ENCODE data around the gene RETSAT. TPM values are rescaled to one million over a fixed set of nuclear protein-coding genes. Genes with fewer than 3 reads are reported as not detected.

The RETSAT gene
- total and polyA plus RNA-seq, 2 of the 13 experiments (the other 11 are each of a cell fraction or from before 2014, with no cell fraction given), result 46.7 to 61.0 TPM

DNA sequence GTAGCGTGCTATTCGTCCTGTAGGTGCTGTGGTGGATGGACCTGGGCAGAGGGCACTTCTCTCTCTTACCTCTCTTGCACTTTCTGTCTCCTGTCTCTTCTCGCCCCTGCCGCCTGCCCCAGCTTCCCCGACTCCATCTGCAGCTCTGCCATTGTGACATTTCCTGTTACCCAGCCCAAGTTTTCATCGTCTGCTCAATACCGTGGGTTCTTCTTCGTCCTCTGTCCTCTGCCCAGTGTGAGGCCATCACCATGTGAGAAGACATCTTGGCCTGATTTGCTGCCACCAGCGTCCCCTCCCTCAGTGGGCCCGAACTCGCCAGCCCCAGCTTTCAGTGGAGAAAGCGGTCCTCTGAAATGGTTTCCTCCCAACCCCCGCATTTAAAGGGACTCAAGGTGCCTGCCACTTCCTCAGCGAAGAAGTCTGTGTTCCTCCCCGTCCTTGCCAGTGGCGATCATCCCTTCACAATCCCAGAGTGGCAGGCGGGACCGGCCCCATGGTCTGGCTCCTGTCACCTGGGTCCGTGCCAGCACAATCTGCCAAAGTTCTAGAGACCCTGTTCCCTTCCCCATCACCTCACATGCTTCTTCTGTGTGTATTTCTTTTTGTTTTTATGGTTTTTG, 44.5 kb downstream of the RETSAT start (continued):
- TF ChIP-seq ZNF839 (CRISPR knock-in tag; IDR thresholded peaks at IDR 0.05; ENCODE audit: borderline replicate concordance) (no peak), ZNF589 (CRISPR knock-in tag; conservative IDR thresholded peaks at IDR 0.05) (no peak), PRMT3 (CRISPR knock-in tag; IDR thresholded peaks at IDR 0.05; ENCODE audit: borderline replicate concordance, low read depth) (no peak), PHF5A (CRISPR knock-in tag; IDR thresholded peaks at IDR 0.05; ENCODE audit: low read depth, unreplicated experiment) (no peak), JUND (CRISPR knock-in tag; IDR thresholded peaks at IDR 0.05) (no peak), ZNF644 (CRISPR knock-in tag; IDR thresholded peaks at IDR 0.05; ENCODE audit: low read depth) (no peak), NRL (CRISPR knock-in tag; IDR thresholded peaks at IDR 0.05; ENCODE audit: borderline replicate concordance) (0 out of 2 replicates have a peak, but pooled peaks have one; percentile 52), SNRNP70 (IDR thresholded peaks at IDR 0.05; ENCODE audit: low read depth, low read length) (no peak), KLF16 (CRISPR knock-in tag; IDR thresholded peaks at IDR 0.05) (no peak), ISX (CRISPR knock-in tag; conservative IDR thresholded peaks at IDR 0.05) (no peak), HMGA1 (CRISPR knock-in tag; conservative IDR thresholded peaks at IDR 0.05) (no peak), MYC (CRISPR knock-in tag; IDR thresholded peaks at IDR 0.05; ENCODE audit: borderline replicate concordance) (no peak), TBX3 (IDR thresholded peaks at IDR 0.05; ENCODE audit: borderline replicate concordance) (no peak), MIXL1 (CRISPR knock-in tag; IDR thresholded peaks at IDR 0.05) (no peak), ZNF121 (CRISPR knock-in tag; IDR thresholded peaks at IDR 0.05) (no peak), SATB2 (CRISPR knock-in tag; IDR thresholded peaks at IDR 0.05) (no peak), CENPT (CRISPR knock-in tag; IDR thresholded peaks at IDR 0.05; ENCODE audit: low read depth) (no peak), KLF12 (CRISPR knock-in tag; IDR thresholded peaks at IDR 0.05; ENCODE audit: borderline replicate concordance) (no peak), KAT8 (CRISPR knock-in tag; IDR thresholded peaks at IDR 0.05) (no peak), PAF1 (CRISPR knock-in tag; IDR thresholded peaks at IDR 0.05) (peak; percentile 29; the same call in 1 of the 2 replicates), SIN3A (IDR thresholded peaks at IDR 0.05; ENCODE audit: borderline replicate concordance, low read depth, low read length) (no peak), ZNF350 (CRISPR knock-in tag; IDR thresholded peaks at IDR 0.05; ENCODE audit: borderline replicate concordance, low read depth) (no peak), NCOA5 (CRISPR knock-in tag; IDR thresholded peaks at IDR 0.05) (no peak), KLF6 (CRISPR knock-in tag; IDR thresholded peaks at IDR 0.05) (no peak), HOXA5 (CRISPR knock-in tag; IDR thresholded peaks at IDR 0.05) (no peak), CC2D1A (CRISPR knock-in tag; IDR thresholded peaks at IDR 0.05) (no peak)
- TF ChIP-seq, protein P1, sequence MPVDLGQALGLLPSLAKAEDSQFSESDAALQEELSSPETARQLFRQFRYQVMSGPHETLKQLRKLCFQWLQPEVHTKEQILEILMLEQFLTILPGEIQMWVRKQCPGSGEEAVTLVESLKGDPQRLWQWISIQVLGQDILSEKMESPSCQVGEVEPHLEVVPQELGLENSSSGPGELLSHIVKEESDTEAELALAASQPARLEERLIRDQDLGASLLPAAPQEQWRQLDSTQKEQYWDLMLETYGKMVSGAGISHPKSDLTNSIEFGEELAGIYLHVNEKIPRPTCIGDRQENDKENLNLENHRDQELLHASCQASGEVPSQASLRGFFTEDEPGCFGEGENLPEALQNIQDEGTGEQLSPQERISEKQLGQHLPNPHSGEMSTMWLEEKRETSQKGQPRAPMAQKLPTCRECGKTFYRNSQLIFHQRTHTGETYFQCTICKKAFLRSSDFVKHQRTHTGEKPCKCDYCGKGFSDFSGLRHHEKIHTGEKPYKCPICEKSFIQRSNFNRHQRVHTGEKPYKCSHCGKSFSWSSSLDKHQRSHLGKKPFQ (CRISPR knock-in tag; IDR thresholded peaks at IDR 0.05; ENCODE audit: insufficient replicate concordance), result no peak
- TF ChIP-seq, protein P2, sequence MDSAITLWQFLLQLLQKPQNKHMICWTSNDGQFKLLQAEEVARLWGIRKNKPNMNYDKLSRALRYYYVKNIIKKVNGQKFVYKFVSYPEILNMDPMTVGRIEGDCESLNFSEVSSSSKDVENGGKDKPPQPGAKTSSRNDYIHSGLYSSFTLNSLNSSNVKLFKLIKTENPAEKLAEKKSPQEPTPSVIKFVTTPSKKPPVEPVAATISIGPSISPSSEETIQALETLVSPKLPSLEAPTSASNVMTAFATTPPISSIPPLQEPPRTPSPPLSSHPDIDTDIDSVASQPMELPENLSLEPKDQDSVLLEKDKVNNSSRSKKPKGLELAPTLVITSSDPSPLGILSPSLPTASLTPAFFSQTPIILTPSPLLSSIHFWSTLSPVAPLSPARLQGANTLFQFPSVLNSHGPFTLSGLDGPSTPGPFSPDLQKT (CRISPR knock-in tag; IDR thresholded peaks at IDR 0.05; ENCODE audit: borderline replicate concordance), result no peak
- TF ChIP-seq, protein P3, sequence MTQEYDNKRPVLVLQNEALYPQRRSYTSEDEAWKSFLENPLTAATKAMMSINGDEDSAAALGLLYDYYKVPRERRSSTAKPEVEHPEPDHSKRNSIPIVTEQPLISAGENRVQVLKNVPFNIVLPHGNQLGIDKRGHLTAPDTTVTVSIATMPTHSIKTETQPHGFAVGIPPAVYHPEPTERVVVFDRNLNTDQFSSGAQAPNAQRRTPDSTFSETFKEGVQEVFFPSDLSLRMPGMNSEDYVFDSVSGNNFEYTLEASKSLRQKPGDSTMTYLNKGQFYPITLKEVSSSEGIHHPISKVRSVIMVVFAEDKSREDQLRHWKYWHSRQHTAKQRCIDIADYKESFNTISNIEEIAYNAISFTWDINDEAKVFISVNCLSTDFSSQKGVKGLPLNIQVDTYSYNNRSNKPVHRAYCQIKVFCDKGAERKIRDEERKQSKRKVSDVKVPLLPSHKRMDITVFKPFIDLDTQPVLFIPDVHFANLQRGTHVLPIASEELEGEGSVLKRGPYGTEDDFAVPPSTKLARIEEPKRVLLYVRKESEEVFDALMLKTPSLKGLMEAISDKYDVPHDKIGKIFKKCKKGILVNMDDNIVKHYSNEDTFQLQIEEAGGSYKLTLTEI (CRISPR knock-in tag; conservative IDR thresholded peaks at IDR 0.05), result no peak

Data from HepG2 (cell line).